ENCODE data around the gene COPZ1. TPM values are rescaled to one million over a fixed set of nuclear protein-coding genes. Genes with fewer than 3 reads are reported as not detected.
A peak's percentile ranks its signal among the peaks of the same experiment; 100 is the strongest.
"Not testable (repeated sequence)": the region's sequence is repeated elsewhere in the genome, so short reads cannot be mapped to it uniquely, and the experiment has no call there.

Gene COPZ1
- total RNA-seq, 2 donors from 2014 or later = 119 to 129 TPM

- no peak for ATAC-seq
- intact Hi-C loops (cut with DNase I, micrococcal nuclease) = no loop called here
- no peak for DNase-seq
These were observed 32.6 kb upstream of the COPZ1 start for GRCh38 chr12:54292083-54292930.

DNA sequence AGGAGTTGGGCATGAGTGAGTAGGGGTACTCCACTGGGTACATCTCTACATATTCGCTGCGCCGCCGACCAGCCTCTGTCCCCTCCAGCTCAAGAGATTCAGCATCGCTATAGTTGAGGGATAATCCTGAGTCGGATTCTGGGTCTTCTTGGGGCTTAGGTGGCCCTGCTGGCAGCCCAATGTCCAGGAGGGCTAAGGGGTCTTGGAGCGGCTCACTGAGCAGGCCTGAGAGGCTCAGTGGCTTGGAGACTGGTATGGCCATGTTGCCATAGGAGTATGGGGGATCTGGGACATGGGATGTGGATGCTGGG is 32.0 kb upstream of the COPZ1 start:
- intact Hi-C loops (cut with DNase I, micrococcal nuclease) = no loop called here
- ATAC-seq = no peak
- DNase-seq = no peak

DNA sequence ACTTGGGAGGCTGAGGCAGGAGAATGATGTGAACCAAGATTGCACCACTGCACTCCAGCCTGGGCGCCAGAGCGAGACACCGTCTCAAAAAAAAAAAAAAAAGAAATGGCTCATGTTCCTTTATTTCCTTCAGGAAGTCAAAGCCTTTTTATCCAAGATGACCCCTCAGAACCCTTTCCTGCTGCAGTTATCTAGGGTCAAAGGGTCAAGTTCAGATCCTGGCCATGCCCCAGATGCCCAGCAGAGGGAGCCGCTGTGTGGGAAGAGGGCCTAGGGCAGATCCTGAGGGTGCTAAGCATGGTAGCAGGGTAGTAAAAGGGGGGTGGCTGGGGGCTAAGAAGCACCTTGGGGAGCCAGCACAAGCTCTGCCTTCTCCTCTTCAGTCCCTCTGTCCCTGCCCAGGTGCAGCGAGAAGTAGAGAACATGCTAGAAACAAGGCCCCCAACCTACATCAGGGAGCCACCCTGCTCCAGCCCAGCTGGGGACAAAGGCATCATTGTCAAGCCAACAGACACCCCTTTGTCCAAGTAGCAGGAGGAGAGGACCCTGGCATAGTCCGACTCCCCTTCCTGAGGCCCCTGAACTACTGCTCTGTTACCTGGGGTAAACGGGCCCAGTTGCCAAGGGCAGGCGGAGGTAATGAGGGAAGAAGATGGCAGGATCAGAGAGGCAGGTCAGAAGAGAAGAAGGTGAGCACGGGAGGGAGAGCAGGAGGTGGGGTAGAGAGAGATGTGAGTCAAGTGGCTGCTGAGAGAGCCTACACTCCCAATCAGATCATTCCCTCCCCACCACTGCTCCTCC is 30.6 kb upstream of the COPZ1 start:
- intact Hi-C loops (cut with DNase I, micrococcal nuclease) = no loop called here
- peak; percentile 48 to 74 for DNase-seq
- ATAC-seq = peak; percentile 87

DNA sequence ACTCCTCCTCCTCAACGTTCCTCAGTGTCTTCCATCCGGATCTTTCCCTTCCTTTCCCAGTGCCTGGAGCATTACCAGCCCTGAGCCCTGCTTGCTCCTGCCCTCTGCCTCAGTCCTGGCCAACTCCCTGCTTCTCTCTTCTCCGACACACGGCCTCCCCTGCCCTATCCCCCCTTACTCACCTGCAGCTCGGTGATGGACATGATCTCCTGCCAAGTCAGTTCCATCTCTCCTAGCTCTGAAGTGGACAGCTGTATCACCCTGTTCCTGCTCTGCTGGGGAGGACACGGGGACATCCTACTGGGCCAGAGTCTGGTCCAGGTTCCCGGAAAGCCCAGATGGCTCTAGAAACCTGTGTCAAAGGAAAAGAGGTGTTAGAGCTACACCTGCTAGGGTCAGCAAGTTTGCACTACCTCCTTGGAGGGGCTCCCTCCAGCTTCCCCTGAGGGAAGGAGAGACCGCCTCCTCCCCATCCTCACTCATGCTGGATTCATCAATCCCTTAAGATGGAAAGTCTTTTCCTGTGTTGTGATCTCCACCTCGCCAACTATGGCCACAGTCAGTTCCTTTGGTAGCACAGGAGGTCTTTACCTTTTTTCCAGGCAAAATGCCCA is 29.9 kb upstream of the COPZ1 start:
- intact Hi-C loops (cut with DNase I, micrococcal nuclease) = loop anchor here in 1 of 2 donors (5.0 kb wide), 1 partner anchor 67 kb away; the partner anchor contains the start of gene GPR84
- ATAC-seq (no peak), DNase-seq (no peak)

DNA sequence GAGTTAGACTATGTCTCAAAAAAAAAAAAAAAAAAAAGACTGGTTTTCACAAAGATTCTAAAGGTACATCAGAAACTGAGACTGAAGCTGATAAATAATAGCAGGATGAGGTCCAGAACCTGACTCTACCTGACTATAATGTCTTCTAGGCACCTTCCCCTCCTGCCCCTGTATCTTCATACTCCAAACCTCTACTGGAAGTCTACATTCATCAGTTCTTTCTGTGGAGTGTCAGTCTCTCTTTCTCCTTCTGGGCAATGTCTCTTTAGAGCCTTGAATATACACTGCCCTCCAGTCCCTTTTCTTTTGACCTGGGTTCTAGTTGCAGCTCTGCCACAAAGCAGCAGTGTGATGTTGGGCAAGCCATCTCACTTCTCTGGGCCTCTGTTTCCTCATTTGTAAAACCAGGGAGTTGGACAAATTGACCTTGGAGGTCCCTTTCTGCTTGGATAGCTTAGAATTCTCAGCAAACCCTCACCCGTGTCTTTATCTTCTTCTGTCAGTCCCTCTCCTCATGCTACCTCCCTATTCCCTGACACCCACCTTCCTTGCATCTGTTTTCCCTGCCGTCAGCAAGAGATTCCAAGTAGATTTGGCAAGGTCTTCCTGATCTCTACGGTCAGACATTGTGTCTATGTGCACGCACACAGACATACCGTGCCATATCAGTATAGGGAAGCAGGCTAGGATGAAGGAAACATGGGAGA is 28.4 kb upstream of the COPZ1 start:
- no peak for ATAC-seq
- intact Hi-C loops (cut with DNase I, micrococcal nuclease) = loop anchor here in 1 of 2 donors (5.0 kb wide), 1 partner anchor 66 kb away; the partner anchor contains the start of gene GPR84

GRCh38 chr12:54298904-54299303 is 26.0 kb upstream of the COPZ1 start:
- DNase-seq (no peak), ATAC-seq (no peak)
- intact Hi-C loops (cut with DNase I, micrococcal nuclease) = loop anchor here in 1 of 2 donors (5.0 kb wide), 1 partner anchor 63 kb away; the partner anchor contains the start of gene GPR84

More for the DNA sequence above, 28.4 kb upstream of the COPZ1 start:
- no peak for DNase-seq

GRCh38 chr12:54299515-54300224 is 25.3 kb upstream of the COPZ1 start:
- DNase-seq (no peak), ATAC-seq (no peak)
- intact Hi-C loops (cut with DNase I, micrococcal nuclease) = loop anchor here in 1 of 2 donors (5.0 kb wide), 1 partner anchor 63 kb away; the partner anchor contains the start of gene GPR84

- DNase-seq = no peak
- intact Hi-C loops (cut with DNase I, micrococcal nuclease) = no loop called here
- no peak for ATAC-seq
These were observed 24.7 kb upstream of the COPZ1 start for GRCh38 chr12:54300225-54300731.

- intact Hi-C loops (cut with DNase I, micrococcal nuclease) = no loop called here
- DNase-seq = peak in 1 of 2 donors; percentile 60
These were observed 24.1 kb upstream of the COPZ1 start, which contains the start of gene NFE2 for GRCh38 chr12:54300732-54301427. Gene NFE2, minus strand, starts transcription at chr12:54301015. Its CDS starts 5,767 bp downstream, at chr12:54295248.

DNA sequence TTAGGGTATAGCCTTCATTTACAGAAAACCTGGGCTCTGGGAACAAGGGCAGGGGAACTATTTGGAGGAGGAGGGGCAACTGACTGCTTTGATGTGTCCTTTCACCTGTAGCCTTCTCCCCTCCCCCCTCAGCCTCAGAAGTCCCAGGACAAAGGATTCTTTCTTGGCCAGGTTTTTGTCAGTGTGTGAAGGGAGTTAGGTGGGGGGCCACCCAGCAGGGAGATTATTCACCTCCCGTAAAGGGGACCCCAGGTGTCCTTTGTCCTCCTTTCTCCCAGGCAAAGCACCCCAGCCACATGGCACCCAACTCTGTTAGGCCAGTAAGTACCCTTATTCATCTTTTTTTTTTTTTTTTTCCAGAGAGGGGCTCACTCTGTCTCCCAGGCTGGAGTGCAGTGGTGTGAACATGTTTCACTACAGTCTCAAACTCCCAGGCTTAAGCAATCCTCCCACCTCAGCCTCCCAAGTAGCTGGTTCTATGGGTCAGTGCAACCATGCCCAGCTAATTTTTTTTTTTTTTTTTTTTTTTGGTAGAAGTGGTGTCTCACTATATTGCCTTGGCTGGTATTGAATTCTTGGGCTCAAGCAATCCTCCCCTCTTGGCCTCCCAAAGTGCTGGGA is 23.4 kb upstream of the COPZ1 start:
- intact Hi-C loops (cut with DNase I, micrococcal nuclease) = no loop called here
- DNase-seq = no peak
- ATAC-seq = no peak

More at GRCh38 chr12:54300732-54301427, 24.1 kb upstream of the COPZ1 start, which contains the start of gene NFE2:
- ATAC-seq = peak; percentile 71

GRCh38 chr12:54303640-54304039 is 21.3 kb upstream of the COPZ1 start:
- intact Hi-C loops (cut with DNase I, micrococcal nuclease) = no loop called here
- no peak for ATAC-seq
- DNase-seq = no peak

DNA sequence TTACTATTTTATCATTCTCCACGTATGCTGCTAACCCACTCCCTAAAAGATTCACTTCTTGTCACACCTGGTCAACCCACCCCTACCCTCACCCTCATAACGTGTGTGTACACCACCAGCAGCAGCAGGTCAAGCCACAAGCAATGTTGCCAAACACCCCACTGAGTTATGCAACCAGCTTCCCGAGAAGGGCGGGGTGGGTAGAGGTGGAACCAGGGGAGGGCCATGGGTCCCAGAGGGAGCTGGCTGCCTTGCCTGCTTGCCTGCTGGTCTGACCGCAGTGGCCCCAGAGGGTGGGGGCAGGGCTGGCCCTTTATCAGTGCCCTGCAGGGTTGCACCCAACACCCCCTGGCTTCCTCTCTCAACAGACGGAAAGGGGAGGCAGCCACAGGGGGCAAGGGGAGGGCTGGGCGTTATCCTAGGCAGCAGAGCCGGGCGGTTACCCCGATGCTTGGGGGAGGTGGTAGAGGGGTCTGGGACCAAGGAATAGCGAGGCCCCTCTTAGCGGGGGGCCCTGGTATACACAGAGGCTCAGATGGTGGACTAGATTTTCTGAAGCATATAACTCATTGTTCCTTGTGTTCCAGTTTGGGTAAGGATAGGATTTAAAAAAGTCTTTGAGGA is 20.6 kb upstream of the COPZ1 start:
- peak; percentile 60 to 80 for DNase-seq
- peak; percentile 42 for ATAC-seq
- intact Hi-C loops (cut with DNase I, micrococcal nuclease) = no loop called here

GRCh38 chr12:54306925-54307741 is 17.8 kb upstream of the COPZ1 start:
- ATAC-seq = peak; percentile 99
- peak; percentile 97 for DNase-seq
- intact Hi-C loops (cut with DNase I, micrococcal nuclease) = no loop called here

DNA sequence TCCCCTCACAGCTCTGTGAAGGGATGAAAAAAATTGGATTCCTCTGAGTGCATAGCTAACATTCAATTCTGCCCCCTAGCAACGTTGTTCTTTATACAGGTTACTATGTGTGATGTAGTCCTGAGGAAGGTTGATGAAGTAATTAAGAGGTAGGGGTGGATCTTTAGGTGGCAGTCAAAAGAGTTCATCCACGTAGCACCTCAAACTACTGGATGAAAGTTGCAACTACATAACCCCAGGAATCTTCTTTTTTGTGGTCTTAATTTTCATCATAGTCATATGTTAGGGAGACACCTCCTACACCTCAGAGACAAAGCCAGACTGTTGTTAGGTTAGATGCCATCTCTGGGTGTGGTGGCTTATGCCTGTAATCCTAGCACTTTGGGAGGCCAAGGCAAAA is 13.9 kb upstream of the COPZ1 start:
- intact Hi-C loops (cut with DNase I, micrococcal nuclease) = no loop called here
- no peak for ATAC-seq
- no peak for DNase-seq

DNA sequence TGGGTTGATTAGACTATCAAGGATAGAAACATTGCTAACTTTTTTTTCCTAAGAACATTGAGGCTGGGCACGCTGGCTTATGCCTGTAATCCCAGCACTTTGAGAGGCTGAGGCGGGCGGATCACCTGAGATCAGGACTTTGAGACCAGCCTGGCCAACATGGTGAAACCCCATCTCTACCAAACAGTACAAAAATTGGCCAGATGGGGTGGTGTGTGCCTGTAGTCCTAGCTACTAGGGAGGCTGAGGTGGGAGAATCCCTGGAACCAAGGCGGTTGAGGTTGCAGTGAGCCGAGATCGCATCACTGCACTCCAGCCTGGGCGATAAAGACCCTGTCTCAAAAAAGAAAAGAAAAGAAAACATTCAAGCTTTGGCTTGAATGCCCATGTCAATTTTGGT is 12.6 kb upstream of the COPZ1 start:
- ATAC-seq; DNase-seq; intact Hi-C loops (cut with DNase I, micrococcal nuclease): not testable (repeated sequence)

DNA sequence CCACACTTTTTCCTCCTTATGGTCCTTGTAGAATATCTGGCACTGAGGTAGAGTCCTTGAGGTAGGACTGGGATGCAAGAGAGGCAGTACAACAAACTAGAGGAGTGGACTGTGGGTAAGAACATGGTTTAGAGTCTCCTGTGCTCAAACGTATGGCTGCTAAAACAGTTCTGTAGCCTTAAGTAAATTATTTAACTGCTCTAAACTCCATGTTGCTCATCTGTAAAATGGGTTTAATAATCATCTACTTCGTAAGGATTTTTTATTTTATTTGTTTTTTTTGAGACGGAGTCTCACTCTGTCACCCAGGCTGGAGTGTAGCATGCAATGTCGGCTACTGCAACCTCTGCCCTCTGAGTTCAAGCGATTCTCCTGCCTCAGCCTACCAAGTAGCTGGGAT is 3.6 kb upstream of the COPZ1 start:
- ATAC-seq = no peak

More for the DNA sequence above, 3.6 kb upstream of the COPZ1 start:
- intact Hi-C loops (cut with DNase I, micrococcal nuclease) = no loop called here
- DNase-seq = no peak
